HepG2 (cell line): ENCODE results near the gene CCT3. TPM values are rescaled to one million over a fixed set of nuclear protein-coding genes. Genes with fewer than 3 reads are reported as not detected.

Source experiments
- ARNT ChIP-seq: fragments of 450-650 bp; IDR thresholded peaks from 2 replicates; pipeline ENCODE4 v1.6.1; 2017
- CENPT ChIP-seq: sonication (generic); formaldehyde crosslinking; IDR thresholded peaks from 2 replicates; pipeline ENCODE4 v1.8.0; 2022; ENCODE audit warnings: low read depth, mild to moderate bottlenecking, moderate library complexity, missing genetic modification reagents
- DNMT3B ChIP-seq: conservative IDR thresholded peaks from 2 replicates; pipeline ENCODE4 v1.6.1; 2016; ENCODE audit warnings: missing biosample characterization, control low read depth
- EHMT2 ChIP-seq: fragments of 200-600 bp; sonication (generic); IDR thresholded peaks from 2 replicates; pipeline ENCODE4 v1.7.0; 2017; ENCODE audit warnings: antibody characterized with exemption, low read depth, low read length, borderline replicate concordance
- FOXK2 ChIP-seq: fragments of 450-650 bp; IDR thresholded peaks from 2 replicates; pipeline ENCODE4 v1.6.1; 2016
- HMG20B ChIP-seq: conservative IDR thresholded peaks from 2 replicates; pipeline ENCODE4 v1.6.1; 2016; ENCODE audit warnings: missing genetic modification reagents, missing compliant biosample characterization
- IRX3 ChIP-seq: sonication (generic); formaldehyde crosslinking; IDR thresholded peaks from 2 replicates; pipeline ENCODE4 v1.8.1; 2023; ENCODE audit warnings: mild to moderate bottlenecking, low read depth, missing genetic modification reagents, borderline replicate concordance
- KAT8 ChIP-seq: IDR thresholded peaks from 2 replicates; pipeline ENCODE4 v1.6.1; 2016; ENCODE audit warnings: missing genetic modification reagents, missing compliant biosample characterization
- MED1 ChIP-seq: sonication (generic); formaldehyde crosslinking; IDR thresholded peaks from 2 replicates; pipeline ENCODE4 v1.4.0; 2020; ENCODE audit warnings: missing genetic modification reagents
- NFRKB ChIP-seq: fragments of 450-650 bp; IDR thresholded peaks from 2 replicates; pipeline ENCODE4 v1.6.1; 2017
- NKX3-1 ChIP-seq: sonication (generic); formaldehyde crosslinking; IDR thresholded peaks from 2 replicates; pipeline ENCODE4 v1.5.0; 2020; ENCODE audit warnings: missing genetic modification reagents
- NRL ChIP-seq: sonication (generic); formaldehyde crosslinking; IDR thresholded peaks from 2 replicates; pipeline ENCODE4 v1.5.0; 2020; ENCODE audit warnings: missing genetic modification reagents, mild to moderate bottlenecking, moderate library complexity, borderline replicate concordance
- PHF21A ChIP-seq: sonication (generic); formaldehyde crosslinking; IDR thresholded peaks from 2 replicates; pipeline ENCODE4 v1.5.0; 2020; ENCODE audit warnings: mild to moderate bottlenecking, missing genetic modification reagents
- RFX1 ChIP-seq: fragments of 450-650 bp; IDR thresholded peaks from 2 replicates; pipeline ENCODE4 v1.6.1; 2017
- RFXANK ChIP-seq: IDR thresholded peaks from 2 replicates; pipeline ENCODE4 v1.6.1; 2016
- SAP130 ChIP-seq: IDR thresholded peaks from 2 replicates; pipeline ENCODE4 v1.6.1; 2016; ENCODE audit warnings: low read depth
- SMC3 ChIP-seq: IDR thresholded peaks from 2 replicates; pipeline ENCODE4 v1.6.1; 2011; ENCODE audit warnings: low read length, improper control_type of control experiment
- SP2 ChIP-seq: sonication (generic); formaldehyde crosslinking; IDR thresholded peaks from 2 replicates; pipeline ENCODE4 v1.5.1; 2020; ENCODE audit warnings: mild to moderate bottlenecking, missing genetic modification reagents
- TCF7 ChIP-seq: sonication (generic); IDR thresholded peaks from 2 replicates; pipeline ENCODE4 v1.6.1; 2016; ENCODE audit warnings: antibody characterized with exemption, low read depth
- ZFP90 ChIP-seq: sonication (generic); formaldehyde crosslinking; IDR thresholded peaks from 2 replicates; pipeline ENCODE4 v1.8.0; 2022; ENCODE audit warnings: missing genetic modification reagents, mild to moderate bottlenecking, inconsistent platforms, borderline replicate concordance
- ZMYM3 ChIP-seq: sonication (generic); formaldehyde crosslinking; IDR thresholded peaks from 2 replicates; pipeline ENCODE4 v1.5.1; 2020; ENCODE audit warnings: mild to moderate bottlenecking, missing genetic modification reagents
- ZMYM4 ChIP-seq: sonication (generic); formaldehyde crosslinking; IDR thresholded peaks from 2 replicates; pipeline ENCODE4 v1.8.1; 2023; ENCODE audit warnings: mild to moderate bottlenecking, missing genetic modification reagents
- ZNF101 ChIP-seq: sonication (generic); formaldehyde crosslinking; IDR thresholded peaks from 2 replicates; pipeline ENCODE4 v1.4.0; 2020; ENCODE audit warnings: mild to moderate bottlenecking, low read depth, missing genetic modification reagents, borderline replicate concordance
- ZNF17 ChIP-seq: sonication (generic); formaldehyde crosslinking; IDR thresholded peaks from 2 replicates; pipeline ENCODE4 v1.5.0; 2020; ENCODE audit warnings: mild to moderate bottlenecking, missing genetic modification reagents
- ZNF3 ChIP-seq: IDR thresholded peaks from 2 replicates; pipeline ENCODE4 v1.7.0; 2017; ENCODE audit warnings: inconsistent platforms
- ZNF496 ChIP-seq: sonication (generic); formaldehyde crosslinking; IDR thresholded peaks from 2 replicates; pipeline ENCODE4 v1.8.1; 2023; ENCODE audit warnings: mild to moderate bottlenecking, moderate library complexity, missing genetic modification reagents; ENCODE audit not compliant: insufficient replicate concordance
- ZNF510 ChIP-seq: sonication (generic); formaldehyde crosslinking; IDR thresholded peaks from 2 replicates; pipeline ENCODE4 v1.4.0; 2020; ENCODE audit warnings: low read depth, mild to moderate bottlenecking, missing genetic modification reagents
- ZNF567 ChIP-seq: sonication (generic); formaldehyde crosslinking; IDR thresholded peaks from 2 replicates; pipeline ENCODE4 v1.8.1; 2023; ENCODE audit warnings: mild to moderate bottlenecking, missing genetic modification reagents, borderline replicate concordance
- ZNF614 ChIP-seq: IDR thresholded peaks from 2 replicates; pipeline ENCODE4 v1.6.1; 2018; ENCODE audit warnings: missing biosample characterization, missing genetic modification reagents, inconsistent platforms, borderline replicate concordance
- ZNF768 ChIP-seq: sonication (generic); formaldehyde crosslinking; IDR thresholded peaks from 2 replicates; pipeline ENCODE4 v1.4.0; 2020; ENCODE audit warnings: missing genetic modification reagents
- ZNF780A ChIP-seq: sonication (generic); formaldehyde crosslinking; IDR thresholded peaks from 2 replicates; pipeline ENCODE4 v1.8.0; 2022; ENCODE audit warnings: mild to moderate bottlenecking, missing genetic modification reagents, moderate library complexity
- polyA plus RNA-seq, 8 experiments: library from polyadenylated mRNA; depleted of rRNA in 3 of 8; stranded (reverse) in 7 of 8; unstranded in 1 of 8; fragments of >200 nt; fragmentation: Illumina TruSeq in 4 of 8; extraction: Trizol in 4 of 8; gene quantifications; 2 replicates each; pipeline versions ENCODE4 v1.2.1 to v1.2.3, GENCODE V29; 2011 to 2016; ENCODE audit warnings: low read depth in 4 of 8, missing spikeins in 1 of 8, mixed read lengths in 1 of 8; ENCODE audit not compliant: insufficient read depth in 1 of 8
- total RNA-seq, 5 experiments: library from RNA; depleted of rRNA; stranded (reverse); fragments of >200 nt; fragmentation: Illumina TruSeq; extraction: Trizol; gene quantifications; 2 replicates each; pipeline ENCODE4 v1.2.3, GENCODE V29; 2016; ENCODE audit warnings: low read depth in 1 of 5
- TF ChIP-seq, protein P1 (sequence below): sonication (generic); formaldehyde crosslinking; IDR thresholded peaks from 2 replicates; pipeline ENCODE4 v1.5.1; 2020; ENCODE audit warnings: mild to moderate bottlenecking, missing genetic modification reagents, moderate library complexity
- TF ChIP-seq, protein P2 (sequence below): sonication (generic); formaldehyde crosslinking; IDR thresholded peaks from 2 replicates; pipeline ENCODE4 v1.4.0; 2020; ENCODE audit warnings: missing genetic modification reagents
- TF ChIP-seq, protein P3 (sequence below): IDR thresholded peaks from 2 replicates; pipeline ENCODE4 v1.6.1; 2012; ENCODE audit warnings: inconsistent platforms

CCT3 gene
- total and polyA plus RNA-seq, 2 of the 13 experiments (the other 11 are each of a cell fraction or from before 2014, with no cell fraction given), result 319 to 615 TPM

DNA sequence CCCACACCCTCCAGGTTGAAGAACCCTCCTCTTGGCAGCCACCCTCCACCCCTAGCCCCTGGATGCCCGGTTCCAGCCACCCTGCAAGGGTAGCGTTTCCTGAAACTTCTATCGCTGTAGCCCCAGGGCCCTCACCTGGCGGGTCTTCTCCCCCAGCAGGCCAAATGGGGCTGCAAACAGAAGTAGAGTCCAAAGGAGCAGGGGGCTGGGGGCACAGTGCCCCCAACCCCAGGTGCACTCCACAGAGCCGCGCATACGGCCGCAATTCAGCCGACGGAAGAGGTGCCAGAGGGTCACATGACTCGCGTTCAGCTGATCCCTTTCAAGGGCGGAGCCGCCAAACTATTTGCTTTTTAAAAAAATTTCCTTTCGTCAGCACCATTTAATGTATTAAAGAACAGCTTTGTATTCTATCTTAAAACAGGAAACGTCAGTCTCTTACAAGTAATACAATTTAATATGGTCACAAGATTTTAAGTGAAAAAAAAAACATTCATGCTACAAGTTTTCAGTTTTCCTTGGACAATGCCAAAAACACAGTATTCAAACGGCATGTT is 42.6 kb downstream of the CCT3 start, which contains the start of gene GLMP (continued):
- TF ChIP-seq MED1 (CRISPR knock-in tag) (no peak), EHMT2 (no peak), NFRKB (no peak), DNMT3B (CRISPR knock-in tag) (no peak), ARNT (no peak), ZNF768 (CRISPR knock-in tag) (no peak), ZNF510 (CRISPR knock-in tag) (no peak), RFX1 (no peak), ZMYM3 (CRISPR knock-in tag) (no peak), SP2 (CRISPR knock-in tag) (no peak), ZFP90 (CRISPR knock-in tag) (0 out of 2 replicates have a peak, but pooled peaks have one; percentile 28), KAT8 (CRISPR knock-in tag) (peak; percentile 95), ZNF614 (CRISPR knock-in tag) (no peak), NKX3-1 (CRISPR knock-in tag) (no peak), PHF21A (peak; percentile 25; the same call in 1 of the 2 replicates), ZNF17 (no peak), TCF7 (no peak), SMC3 (no peak), RFXANK (CRISPR knock-in tag) (no peak), ZNF3 (CRISPR knock-in tag) (no peak), ZNF496 (CRISPR knock-in tag) (no peak), FOXK2 (no peak), ZNF567 (CRISPR knock-in tag) (no peak), NRL (CRISPR knock-in tag) (no peak), IRX3 (CRISPR knock-in tag) (no peak), SAP130 (CRISPR knock-in tag) (peak; percentile 96), ZNF101 (CRISPR knock-in tag) (no peak), HMG20B (CRISPR knock-in tag) (no peak), CENPT (no peak), ZNF780A (CRISPR knock-in tag) (no peak), ZMYM4 (CRISPR knock-in tag) (no peak)
- TF ChIP-seq, protein P1, sequence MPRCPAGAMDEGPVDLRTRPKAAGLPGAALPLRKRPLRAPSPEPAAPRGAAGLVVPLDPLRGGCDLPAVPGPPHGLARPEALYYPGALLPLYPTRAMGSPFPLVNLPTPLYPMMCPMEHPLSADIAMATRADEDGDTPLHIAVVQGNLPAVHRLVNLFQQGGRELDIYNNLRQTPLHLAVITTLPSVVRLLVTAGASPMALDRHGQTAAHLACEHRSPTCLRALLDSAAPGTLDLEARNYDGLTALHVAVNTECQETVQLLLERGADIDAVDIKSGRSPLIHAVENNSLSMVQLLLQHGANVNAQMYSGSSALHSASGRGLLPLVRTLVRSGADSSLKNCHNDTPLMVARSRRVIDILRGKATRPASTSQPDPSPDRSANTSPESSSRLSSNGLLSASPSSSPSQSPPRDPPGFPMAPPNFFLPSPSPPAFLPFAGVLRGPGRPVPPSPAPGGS (CRISPR knock-in tag), result no peak
- TF ChIP-seq, protein P2, sequence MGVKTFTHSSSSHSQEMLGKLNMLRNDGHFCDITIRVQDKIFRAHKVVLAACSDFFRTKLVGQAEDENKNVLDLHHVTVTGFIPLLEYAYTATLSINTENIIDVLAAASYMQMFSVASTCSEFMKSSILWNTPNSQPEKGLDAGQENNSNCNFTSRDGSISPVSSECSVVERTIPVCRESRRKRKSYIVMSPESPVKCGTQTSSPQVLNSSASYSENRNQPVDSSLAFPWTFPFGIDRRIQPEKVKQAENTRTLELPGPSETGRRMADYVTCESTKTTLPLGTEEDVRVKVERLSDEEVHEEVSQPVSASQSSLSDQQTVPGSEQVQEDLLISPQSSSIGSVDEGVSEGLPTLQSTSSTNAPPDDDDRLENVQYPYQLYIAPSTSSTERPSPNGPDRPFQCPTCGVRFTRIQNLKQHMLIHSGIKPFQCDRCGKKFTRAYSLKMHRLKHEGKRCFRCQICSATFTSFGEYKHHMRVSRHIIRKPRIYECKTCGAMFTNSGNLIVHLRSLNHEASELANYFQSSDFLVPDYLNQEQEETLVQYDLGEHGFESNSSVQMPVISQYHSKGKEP (CRISPR knock-in tag), result no peak
- TF ChIP-seq, protein P3, sequence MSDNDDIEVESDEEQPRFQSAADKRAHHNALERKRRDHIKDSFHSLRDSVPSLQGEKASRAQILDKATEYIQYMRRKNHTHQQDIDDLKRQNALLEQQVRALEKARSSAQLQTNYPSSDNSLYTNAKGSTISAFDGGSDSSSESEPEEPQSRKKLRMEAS, result peak; percentile 54; the same call in 1 of the 2 replicates
